Gastroesophageal sphincter (tissue), 4 donors: Measurements from ENCODE around the gene FAM241B. TPM values are rescaled to one million over a fixed set of nuclear protein-coding genes. Genes with fewer than 3 reads are reported as not detected.
A peak's percentile ranks its signal among the peaks of the same experiment; 100 is the strongest.

ENCODE experiments used
- ATAC-seq: fragments of 150-250 bp; one replicate; pipeline ENCODE4 v1.9.1; 2016; ENCODE audit warnings: mild to moderate bottlenecking, moderate library complexity
- H3K27ac ChIP-seq, 4 donors: fragments of 200-600 bp; sonication (generic) in 3 of 4; 1 replicate in 3 of 4; 2 replicates in 1 of 4; pipeline ENCODE4 v1.5.1; 2016 to 2019
- H3K27me3 ChIP-seq: fragments of 200-600 bp; sonication (generic); one replicate; pipeline ENCODE4 v1.5.1; 2019
- H3K36me3 ChIP-seq, 2 donors: fragments of 200-600 bp; sonication (generic); one replicate each; pipeline ENCODE4 v1.5.1; 2019; ENCODE audit warnings: control low read depth in 1 of 2
- H3K4me1 ChIP-seq, 3 donors: fragments of 200-600 bp; sonication (generic); 1 replicate in 2 of 3; 2 replicates in 1 of 3; pipeline ENCODE4 v1.5.1; 2016 to 2019; ENCODE audit warnings: control low read depth in 2 of 3
- H3K4me3 ChIP-seq, 2 donors: fragments of 200-600 bp; sonication (generic); one replicate each; pipeline ENCODE4 v1.5.1; 2019; ENCODE audit warnings: mild to moderate bottlenecking in 1 of 2, moderate library complexity in 1 of 2
- H3K9me3 ChIP-seq, 3 donors: fragments of 200-600 bp; sonication (generic); one replicate each; pipeline ENCODE4 v1.5.1; 2017 to 2019; ENCODE audit warnings: control low read depth in 2 of 3
- CTCF ChIP-seq, 4 experiments: fragments of 200-600 bp in 2 of 4; fragments of 450-650 bp in 2 of 4; sonication (generic) in 1 of 4; IDR thresholded peaks; one replicate each; pipeline ENCODE4 v1.5.1; 2017 to 2019; ENCODE audit warnings: antibody characterized with exemption in 4 of 4, mild to moderate bottlenecking in 2 of 4, moderate library complexity in 2 of 4
- EP300 ChIP-seq: sonication (generic); formaldehyde crosslinking; IDR thresholded peaks from one replicate; pipeline ENCODE4 v1.6.1; 2017; ENCODE audit warnings: antibody characterized with exemption, mild to moderate bottlenecking
- POLR2A ChIP-seq, 2 donors: fragments of 450-650 bp; IDR thresholded peaks; one replicate each; pipeline ENCODE4 v1.6.1; 2017; ENCODE audit warnings: antibody characterized with exemption in 2 of 2, mild to moderate bottlenecking in 2 of 2, moderate library complexity in 1 of 2
- POLR2AphosphoS5 ChIP-seq: sonication (generic); formaldehyde crosslinking; IDR thresholded peaks from one replicate; pipeline ENCODE4 v1.6.1; 2017; ENCODE audit warnings: antibody characterized with exemption
- WGBS, 2 donors: methylation state at CpG; one replicate each; pipeline ENCODE4 v1.1.5; 2018; ENCODE audit warnings: low coverage in 1 of 2; 5-methylcytosine and 5-hydroxymethylcytosine counted together
- total RNA-seq, 4 donors: library from RNA; depleted of rRNA; stranded (reverse); fragments of >200 nt; gene quantifications; one replicate each; pipeline ENCODE4 v1.1.0, GENCODE V29; 2016

The FAM241B gene
- total RNA-seq, 4 donors from 2014 or later = 0.81 to 7.9 (median 5.9) TPM

GRCh38 chr10:69626826-69627225, 3.2 kb upstream of the FAM241B start:
- TF ChIP-seq EP300 (no peak), CTCF (IDR thresholded peaks at IDR 0.05) (no peak), POLR2A (IDR thresholded peaks at IDR 0.05) (no peak), POLR2AphosphoS5 (no peak)
- Histone ChIP-seq H3K4me3 (no peak overlapping the region), H3K36me3 (peaks cover 0 to 2% of the 10 kb centered on the region in 2 donors), H3K4me1 (peaks cover 0 to 23% (median 0%) of the 10 kb centered on the region in 3 donors), H3K9me3 (peaks cover 0 to 4% (median 0%) of the 10 kb centered on the region in 3 donors), H3K27ac (no peak overlapping the region), H3K27me3 (no peaks in the 10 kb centered on the region)
- ATAC-seq = no peak

GRCh38 chr10:69628891-69629290, 1.2 kb upstream of the FAM241B start:
- no peak overlapping the region for H3K27ac ChIP-seq
- WGBS, 2 donors = 52 to 55% methylated on average over 6 of the region's 6 CpGs
- peaks cover 0 to 4% (median 0%) of the 10 kb centered on the region in 3 donors for H3K9me3 ChIP-seq
- no peak overlapping the region for H3K4me3 ChIP-seq
- peaks cover 0 to 23% (median 0%) of the 10 kb centered on the region in 3 donors for H3K4me1 ChIP-seq
- ATAC-seq = no peak
- TF ChIP-seq POLR2AphosphoS5 (no peak), POLR2A (IDR thresholded peaks at IDR 0.05) (no peak), CTCF (IDR thresholded peaks at IDR 0.05) (no peak), EP300 (no peak)
- H3K36me3 ChIP-seq = peaks cover 0 to 18% of the 10 kb centered on the region in 2 donors
- H3K27me3 ChIP-seq = no peaks in the 10 kb centered on the region

DNA sequence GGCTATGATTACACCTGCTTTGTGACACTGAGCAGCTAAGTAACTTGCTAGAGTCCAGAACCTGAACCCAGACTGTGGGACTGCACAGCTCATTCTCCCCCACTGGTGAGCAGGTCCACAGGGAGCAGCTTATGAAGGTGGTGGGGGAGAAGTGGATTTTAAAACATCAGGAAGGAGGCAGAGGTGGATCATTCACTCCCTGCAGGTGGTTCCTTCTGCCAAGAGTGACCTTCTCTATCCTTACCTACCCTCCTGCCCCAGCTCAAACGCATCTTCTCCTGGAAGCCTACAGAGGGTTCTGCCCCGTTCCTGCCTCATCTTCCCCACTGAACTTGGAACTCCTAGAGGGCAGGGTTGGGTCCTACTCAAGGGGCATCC, 539 bp upstream of the FAM241B start:
- Histone ChIP-seq H3K27ac (peak overlapping the region in 2 of 4 donors; percentile 69 to 78), H3K4me3 (peak overlapping the region; percentile 66 to 79), H3K27me3 (no peaks in the 10 kb centered on the region), H3K9me3 (no peaks in the 10 kb centered on the region), H3K4me1 (peaks cover 0 to 23% (median 0%) of the 10 kb centered on the region in 3 donors), H3K36me3 (peaks cover 0 to 24% of the 10 kb centered on the region in 2 donors)
- ATAC-seq = no peak
- WGBS, 2 donors = 61 to 100% methylated on average over 1 to 2 of the region's 2 CpGs
- no peak for TF ChIP-seq POLR2A (IDR thresholded peaks at IDR 0.05)
- TF ChIP-seq CTCF (IDR thresholded peaks at IDR 0.05) = no peak
- TF ChIP-seq EP300 = no peak
- TF ChIP-seq POLR2AphosphoS5 = no peak

- Histone ChIP-seq H3K4me1 (peaks cover 0 to 23% (median 0%) of the 10 kb centered on the region in 3 donors), H3K9me3 (no peaks in the 10 kb centered on the region), H3K36me3 (peaks cover 0 to 25% of the 10 kb centered on the region in 2 donors), H3K27me3 (no peaks in the 10 kb centered on the region), H3K27ac (peak overlapping the region in 3 of 4 donors; percentile 13 to 78 (median 69)), H3K4me3 (peak overlapping the region; percentile 66 to 79)
- WGBS, 2 donors = 86% methylated on average over 3 to 9 of the region's 24 CpGs
- ATAC-seq = peak; percentile 25
- TF ChIP-seq POLR2A (IDR thresholded peaks at IDR 0.05) (no peak), EP300 (no peak)
Observed at GRCh38 chr10:69630651-69631400, 779 bp downstream of the FAM241B start.

DNA sequence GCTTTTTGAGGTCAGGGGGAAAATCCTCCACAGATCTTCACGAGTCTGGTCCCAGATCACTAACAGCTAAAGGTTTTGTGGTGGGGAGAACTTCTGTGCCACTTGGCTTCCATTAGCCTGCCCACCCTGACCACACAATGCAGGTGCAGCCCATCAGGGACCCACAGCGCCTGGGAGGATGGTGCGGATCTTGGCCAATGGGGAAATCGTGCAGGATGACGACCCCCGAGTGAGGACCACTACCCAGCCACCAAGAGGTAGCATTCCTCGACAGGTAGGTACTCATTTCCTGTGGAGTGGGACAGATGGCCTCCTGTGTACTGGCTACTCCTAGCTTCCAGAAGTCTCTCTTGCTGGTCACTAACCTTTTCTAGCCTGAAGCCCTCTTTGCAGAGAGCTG, 1.5 kb downstream of the FAM241B start:
- Histone ChIP-seq H3K27me3 (no peaks in the 10 kb centered on the region), H3K4me3 (no peak overlapping the region), H3K4me1 (peaks cover 0 to 23% (median 0%) of the 10 kb centered on the region in 3 donors), H3K36me3 (peaks cover 0 to 25% of the 10 kb centered on the region in 2 donors), H3K27ac (no peak overlapping the region), H3K9me3 (no peaks in the 10 kb centered on the region)
- ATAC-seq = no peak
- WGBS, 2 donors = 67 to 100% methylated on average over 1 of the region's 7 CpGs
- TF ChIP-seq CTCF (IDR thresholded peaks at IDR 0.05) = no peak
- TF ChIP-seq POLR2AphosphoS5 = no peak
- no peak for TF ChIP-seq EP300
- no peak for TF ChIP-seq POLR2A (IDR thresholded peaks at IDR 0.05)
